MG63 (cell line): ENCODE data around the gene PNPLA1. TPM values are rescaled to one million over a fixed set of nuclear protein-coding genes. Genes with fewer than 3 reads are reported as not detected.

Source experiments
- DNase-seq: peaks from one replicate; pipeline ENCODE4 v3.0.0-alpha.2; 2020
- H3K27me3 ChIP-seq: fragments of 250-450 bp; sonication (Bioruptor Pico); 2 replicates; pipeline ENCODE4 v1.5.1; 2020; ENCODE audit warnings: mild to moderate bottlenecking, moderate library complexity
- H3K36me3 ChIP-seq: fragments of 250-450 bp; sonication (Bioruptor Pico); 2 replicates; pipeline ENCODE4 v1.5.1; 2020; ENCODE audit warnings: mild to moderate bottlenecking, moderate library complexity
- H3K4me3 ChIP-seq: fragments of 250-450 bp; sonication (Bioruptor Pico); 2 replicates; pipeline ENCODE4 v1.5.1; 2020; ENCODE audit warnings: mild to moderate bottlenecking, moderate library complexity
- H3K9me3 ChIP-seq: fragments of 250-450 bp; sonication (Bioruptor Pico); 2 replicates; pipeline ENCODE4 v1.5.1; 2020; ENCODE audit warnings: mild to moderate bottlenecking, moderate library complexity
- total RNA-seq: library from RNA; depleted of rRNA; stranded (reverse); fragments of >200 nt; shearing (Covaris generic); gene quantifications from 2 replicates; pipeline ENCODE4 v1.2.3, GENCODE V29; 2014; ENCODE audit warnings: low replicate concordance

PNPLA1 gene
- total RNA-seq, 1 experiment from 2014 or later, result not detected

GRCh38 chr6:36319821-36320220 is 50.0 kb downstream of the PNPLA1 start:
- H3K9me3 ChIP-seq, result no peaks in the 10 kb centered on the region

DNA sequence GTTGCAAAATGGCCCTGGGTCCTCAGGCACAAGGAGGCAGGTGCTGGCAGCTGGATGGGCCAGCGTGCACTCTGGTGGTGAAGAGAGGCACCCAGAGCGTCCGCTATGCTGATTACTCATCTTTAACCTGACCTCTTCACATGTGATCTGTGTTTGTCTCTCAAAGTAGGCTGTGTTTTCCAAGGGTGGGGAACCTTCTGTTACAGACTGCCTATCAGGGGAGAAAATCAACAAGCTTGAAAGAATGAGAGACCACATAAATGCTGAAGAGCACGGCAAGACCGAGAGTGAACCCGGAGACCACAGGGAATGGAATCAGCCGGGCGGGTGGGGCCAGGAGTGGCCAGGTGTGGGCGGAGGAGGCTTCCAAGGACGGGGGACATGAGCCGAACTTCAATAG is 50.6 kb downstream of the PNPLA1 start:
- Histone ChIP-seq H3K27me3 (no peaks in the 10 kb centered on the region), H3K9me3 (no peaks in the 10 kb centered on the region), H3K36me3 (no peaks in the 10 kb centered on the region), H3K4me3 (no peak overlapping the region)
- no peak for DNase-seq

More at GRCh38 chr6:36319821-36320220, 50.0 kb downstream of the PNPLA1 start:
- DNase-seq, result no peak
- Histone ChIP-seq H3K36me3 (no peaks in the 10 kb centered on the region), H3K27me3 (no peaks in the 10 kb centered on the region), H3K4me3 (no peak overlapping the region)

DNA sequence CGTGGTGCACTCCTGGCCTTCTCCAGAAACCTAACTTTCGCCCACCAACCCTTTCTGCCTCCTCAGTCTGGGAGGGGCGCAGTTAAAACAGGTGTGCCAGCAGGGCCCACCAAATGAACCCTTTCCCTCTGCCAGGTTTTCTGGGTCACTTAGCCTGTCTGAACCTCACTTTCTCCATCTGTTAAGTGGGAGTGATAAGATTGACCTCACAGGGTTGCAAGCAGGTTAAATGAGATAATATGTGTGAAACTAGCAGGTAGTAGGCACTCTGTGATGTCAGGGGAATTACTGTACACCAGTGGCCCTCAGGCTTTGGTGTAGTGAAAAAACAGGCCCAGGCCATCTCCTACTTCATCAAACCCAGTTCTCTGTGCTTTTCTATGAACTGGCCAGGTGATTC is 52.7 kb downstream of the PNPLA1 start:
- DNase-seq, result no peak
- H3K9me3 ChIP-seq, result no peaks in the 10 kb centered on the region
- no peaks in the 10 kb centered on the region for H3K36me3 ChIP-seq
- no peak overlapping the region for H3K4me3 ChIP-seq
- H3K27me3 ChIP-seq, result no peaks in the 10 kb centered on the region

GRCh38 chr6:36323062-36323461 is 53.2 kb downstream of the PNPLA1 start:
- H3K27me3 ChIP-seq, result no peaks in the 10 kb centered on the region
- DNase-seq, result no peak
- H3K9me3 ChIP-seq, result no peaks in the 10 kb centered on the region
- no peaks in the 10 kb centered on the region for H3K36me3 ChIP-seq
- no peak overlapping the region for H3K4me3 ChIP-seq

DNA sequence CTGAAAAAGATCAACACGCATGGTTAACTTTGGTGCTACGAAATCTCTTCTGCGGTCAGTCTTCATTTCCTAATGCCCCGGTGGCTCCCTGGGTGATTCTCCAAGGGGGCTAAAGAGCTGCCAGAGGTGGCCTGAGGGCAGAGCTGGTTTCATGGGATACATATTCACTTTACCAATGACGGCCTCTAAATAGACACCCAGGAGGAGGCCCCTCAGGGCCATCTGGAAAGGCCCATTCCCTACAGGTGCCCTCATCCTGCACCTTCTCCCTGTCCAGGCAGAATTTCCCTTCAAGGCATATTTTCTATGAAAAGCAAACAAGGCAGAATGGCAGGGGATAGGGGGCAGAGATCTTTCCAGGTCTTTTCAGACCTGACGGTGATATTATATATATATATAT is 54.3 kb downstream of the PNPLA1 start:
- Histone ChIP-seq H3K36me3 (no peaks in the 10 kb centered on the region), H3K4me3 (no peak overlapping the region), H3K27me3 (no peaks in the 10 kb centered on the region), H3K9me3 (no peaks in the 10 kb centered on the region)
- DNase-seq, result no peak

GRCh38 chr6:36324715-36325114 is 54.9 kb downstream of the PNPLA1 start:
- H3K4me3 ChIP-seq, result no peak overlapping the region
- no peaks in the 10 kb centered on the region for H3K27me3 ChIP-seq
- no peak for DNase-seq
- no peaks in the 10 kb centered on the region for H3K9me3 ChIP-seq
- H3K36me3 ChIP-seq, result no peaks in the 10 kb centered on the region

- Histone ChIP-seq H3K4me3 (no peak overlapping the region), H3K9me3 (no peaks in the 10 kb centered on the region), H3K36me3 (no peaks in the 10 kb centered on the region), H3K27me3 (no peaks in the 10 kb centered on the region)
- no peak for DNase-seq
These were observed 56.6 kb downstream of the PNPLA1 start for GRCh38 chr6:36326356-36326995.

DNA sequence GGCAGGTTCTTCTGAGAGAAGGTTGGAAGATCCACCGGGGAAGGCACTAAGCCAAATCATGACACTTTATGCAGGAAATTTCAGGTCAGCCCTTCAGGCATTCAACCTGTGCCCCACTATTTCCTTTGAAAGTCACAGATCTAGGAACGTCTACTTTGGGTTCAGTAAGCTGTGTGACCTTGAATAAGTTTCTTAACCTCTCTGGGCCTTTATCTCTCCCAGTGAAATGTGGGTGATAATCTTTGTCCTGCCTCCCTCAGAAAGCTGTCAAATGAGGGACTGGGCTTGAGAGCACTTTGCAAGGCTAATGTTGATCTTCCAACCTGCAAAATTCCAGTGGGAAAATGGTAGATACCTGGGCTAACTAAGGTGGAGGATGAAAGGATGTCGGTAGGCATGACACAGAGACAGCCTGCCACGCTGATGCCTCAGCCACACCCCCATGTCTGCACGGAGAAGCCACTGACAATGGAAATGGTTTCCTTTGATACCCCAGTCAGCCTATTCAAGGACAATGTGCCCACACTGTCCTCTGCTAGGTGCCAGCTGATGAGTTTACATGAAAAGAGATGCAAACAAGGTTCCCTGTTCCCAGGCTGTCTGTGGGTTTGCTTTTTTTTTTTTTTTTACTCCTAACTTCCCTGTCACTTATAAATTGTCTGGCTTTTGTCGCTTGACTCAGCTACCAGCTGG is 57.5 kb downstream of the PNPLA1 start:
- no peak for DNase-seq
- no peaks in the 10 kb centered on the region for H3K9me3 ChIP-seq
- H3K27me3 ChIP-seq, result no peaks in the 10 kb centered on the region
- no peaks in the 10 kb centered on the region for H3K36me3 ChIP-seq
- no peak overlapping the region for H3K4me3 ChIP-seq

- no peaks in the 10 kb centered on the region for H3K36me3 ChIP-seq
- no peaks in the 10 kb centered on the region for H3K9me3 ChIP-seq
- no peak overlapping the region for H3K4me3 ChIP-seq
- H3K27me3 ChIP-seq, result no peaks in the 10 kb centered on the region
- DNase-seq, result no peak
These were observed 58.0 kb downstream of the PNPLA1 start for GRCh38 chr6:36327919-36328236.

DNA sequence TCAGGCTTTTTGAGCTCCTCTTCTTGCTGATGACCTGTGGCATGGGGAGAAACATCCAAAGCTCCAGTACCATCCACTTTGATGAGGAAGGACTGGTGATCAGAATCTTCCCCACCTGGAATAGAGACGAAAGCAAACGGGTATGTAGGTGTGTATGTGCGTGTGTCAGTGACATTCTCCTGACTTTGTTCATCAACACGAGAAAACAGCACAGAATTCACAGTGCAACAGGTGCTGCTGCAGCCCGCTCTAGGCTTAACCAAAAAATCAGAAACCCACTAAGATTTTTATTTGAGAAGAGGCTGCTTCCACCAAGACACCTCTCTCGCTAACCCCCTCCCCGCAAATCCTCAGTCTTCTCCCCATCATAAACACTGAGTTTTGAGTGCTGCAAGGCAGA is 58.7 kb downstream of the PNPLA1 start:
- Histone ChIP-seq H3K27me3 (no peaks in the 10 kb centered on the region), H3K4me3 (no peak overlapping the region), H3K36me3 (no peaks in the 10 kb centered on the region), H3K9me3 (no peaks in the 10 kb centered on the region)
- DNase-seq, result no peak

GRCh38 chr6:36329798-36330291 is 60.0 kb downstream of the PNPLA1 start:
- no peaks in the 10 kb centered on the region for H3K27me3 ChIP-seq
- H3K4me3 ChIP-seq, result no peak overlapping the region
- H3K36me3 ChIP-seq, result no peaks in the 10 kb centered on the region
- no peak for DNase-seq
- no peaks in the 10 kb centered on the region for H3K9me3 ChIP-seq

DNA sequence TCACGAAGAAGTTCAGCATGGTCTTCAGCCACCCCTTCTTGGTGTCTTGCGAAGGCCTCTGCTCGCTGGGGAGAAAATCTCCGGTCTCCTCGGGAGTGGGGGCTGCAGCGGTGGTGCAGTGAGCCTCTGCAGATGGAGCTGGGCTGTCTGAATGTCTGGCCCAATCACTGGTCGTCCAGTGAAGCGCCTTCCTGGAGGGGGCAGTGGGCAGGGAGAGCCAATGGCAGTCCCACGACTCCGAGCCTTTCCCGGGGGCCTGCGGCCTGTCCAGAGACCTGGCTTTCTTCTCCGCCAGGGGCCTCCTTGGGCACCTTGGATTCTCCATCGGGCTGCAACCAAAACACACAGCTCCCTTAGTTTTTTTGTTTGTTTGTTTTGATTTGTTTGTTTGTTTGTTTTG is 60.5 kb downstream of the PNPLA1 start:
- Histone ChIP-seq H3K27me3 (no peaks in the 10 kb centered on the region), H3K36me3 (no peaks in the 10 kb centered on the region), H3K9me3 (no peaks in the 10 kb centered on the region), H3K4me3 (no peak overlapping the region)
- no peak for DNase-seq

- Histone ChIP-seq H3K36me3 (no peaks in the 10 kb centered on the region), H3K27me3 (no peaks in the 10 kb centered on the region), H3K9me3 (no peaks in the 10 kb centered on the region), H3K4me3 (no peak overlapping the region)
- no peak for DNase-seq
These were observed 61.5 kb downstream of the PNPLA1 start for GRCh38 chr6:36331381-36331780.

DNA sequence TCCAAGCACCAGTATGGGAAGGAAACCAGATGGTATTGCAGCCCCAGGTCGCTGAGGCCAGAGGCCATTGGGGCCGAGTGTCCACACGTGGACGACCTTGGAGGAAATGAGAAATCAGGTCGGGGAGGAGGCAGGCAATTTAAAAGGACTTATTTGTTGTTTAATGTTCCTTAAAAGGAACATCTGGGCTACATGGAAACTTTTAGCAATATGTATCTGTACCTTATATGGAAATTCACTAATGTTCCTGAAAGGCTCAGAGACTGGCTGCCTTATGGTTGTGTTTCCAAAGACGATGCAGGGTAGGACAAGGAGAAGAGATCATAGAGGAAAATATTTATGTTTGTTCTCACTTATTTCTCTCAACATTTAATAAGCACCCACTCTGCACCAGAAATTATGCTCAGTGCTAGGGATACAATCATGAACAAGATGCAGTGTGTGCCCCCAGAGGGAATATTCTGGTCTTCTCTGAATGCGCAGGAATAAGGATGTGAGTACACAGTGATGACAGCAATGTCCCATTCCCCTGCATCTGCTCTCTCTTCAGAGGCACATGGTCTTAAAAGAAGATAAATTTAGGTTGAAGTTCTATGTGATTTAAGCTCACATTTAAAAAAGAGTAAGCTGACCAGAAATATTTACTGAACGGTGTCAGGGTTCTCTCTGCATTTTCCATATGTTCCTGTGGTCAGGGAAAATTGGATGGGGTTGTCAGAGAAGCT is 63.5 kb downstream of the PNPLA1 start:
- no peak for DNase-seq
- Histone ChIP-seq H3K27me3 (no peaks in the 10 kb centered on the region), H3K36me3 (no peaks in the 10 kb centered on the region), H3K9me3 (no peaks in the 10 kb centered on the region), H3K4me3 (no peak overlapping the region)

DNA sequence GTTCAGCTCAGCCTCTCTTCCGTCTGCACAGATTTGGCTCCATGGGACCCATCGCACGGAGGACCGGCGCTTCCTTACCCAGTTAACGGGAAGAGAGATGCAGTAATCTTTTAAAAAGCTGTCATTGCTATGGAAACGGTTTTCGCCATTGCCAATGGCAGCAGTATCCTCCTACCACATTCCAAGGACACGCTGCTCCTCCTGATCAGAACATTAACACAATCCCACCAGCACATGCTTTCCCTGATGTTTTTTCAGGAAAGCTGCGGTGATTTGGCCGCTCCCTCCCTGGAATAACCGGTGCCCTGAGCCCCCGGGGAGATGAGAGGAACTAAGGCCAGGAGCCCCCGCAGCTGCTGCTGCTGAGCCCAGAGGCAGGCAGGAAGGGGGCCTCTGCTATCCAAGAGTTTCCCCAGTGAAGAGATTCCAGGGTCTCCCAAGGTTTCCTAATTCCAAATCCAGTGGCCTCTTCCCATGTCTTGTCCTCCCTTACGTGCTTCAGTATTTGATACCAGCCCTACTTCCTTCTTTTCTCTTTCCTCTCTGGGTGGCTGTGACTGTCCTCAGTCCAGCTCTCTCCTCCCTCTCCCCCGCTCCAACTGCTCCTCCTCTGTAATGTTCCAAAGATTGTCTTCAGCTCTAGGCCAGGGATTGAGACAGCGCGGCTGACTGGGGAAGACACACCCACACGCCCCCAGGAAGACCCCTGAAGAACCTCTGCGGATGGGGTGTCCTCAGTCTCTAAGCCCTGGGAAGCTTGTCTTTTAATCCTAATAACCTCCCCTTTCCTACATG is 64.3 kb downstream of the PNPLA1 start:
- no peaks in the 10 kb centered on the region for H3K27me3 ChIP-seq
- no peaks in the 10 kb centered on the region for H3K36me3 ChIP-seq
- H3K4me3 ChIP-seq, result no peak overlapping the region
- DNase-seq, result no peak
- no peaks in the 10 kb centered on the region for H3K9me3 ChIP-seq

DNA sequence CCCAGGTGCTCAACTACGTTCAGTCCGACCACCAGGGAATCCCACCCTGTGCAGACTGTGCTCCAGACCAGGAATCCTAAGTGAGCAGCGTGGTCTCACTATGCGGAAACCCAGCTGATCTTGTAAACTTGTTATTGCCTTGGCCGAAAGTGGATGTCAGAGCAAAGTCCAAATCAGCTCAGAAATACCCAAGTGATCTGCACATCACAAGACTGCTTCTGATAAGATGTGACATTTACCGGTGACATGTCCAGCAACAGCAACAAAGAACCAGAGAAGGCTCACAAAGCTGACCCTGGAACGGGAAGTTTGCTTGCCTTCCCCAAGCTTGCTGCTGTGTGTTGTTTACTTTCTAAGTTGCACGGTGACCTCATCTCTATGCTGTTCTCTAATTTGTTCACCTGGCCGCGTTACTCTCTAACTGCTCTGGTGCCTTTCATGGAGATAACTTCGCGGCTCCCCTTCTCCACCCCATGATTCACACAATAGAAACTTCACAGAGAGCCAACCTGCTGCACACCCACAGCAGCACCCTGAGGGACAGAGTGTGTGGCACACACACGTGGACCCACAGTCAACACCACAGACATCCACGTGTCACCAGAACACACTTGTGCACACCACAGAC is 65.1 kb downstream of the PNPLA1 start:
- Histone ChIP-seq H3K9me3 (no peaks in the 10 kb centered on the region), H3K27me3 (no peaks in the 10 kb centered on the region), H3K4me3 (no peak overlapping the region), H3K36me3 (no peaks in the 10 kb centered on the region)
- DNase-seq, result no peak
